HG02885 (cell line): ENCODE data around the gene RNU1-2.
"Not testable (repeated sequence)": the region's sequence is repeated elsewhere in the genome, so short reads cannot be mapped to it uniquely, and the experiment has no call there.

Experiments
- ATAC-seq: cut with Tn5 transposase; IDR thresholded peaks from one replicate; pipeline ENCODE4 v1.9.1; 2021; ENCODE audit warnings: mild to moderate bottlenecking; ENCODE audit not compliant: unreplicated experiment, poor library complexity

Gene RNU1-2

GRCh38 chr1:16895598-16896315, at the start of gene RNU1-2:
Gene RNU1-2, plus strand, starts transcription at chr1:16895980.
- ATAC-seq = peak; percentile 82

- not testable (repeated sequence) for ATAC-seq
Observed at GRCh38 chr1:16856201-16856600, 39.6 kb upstream of the RNU1-2 start.

- ATAC-seq = not testable (repeated sequence)
Observed at GRCh38 chr1:16859167-16860041, 36.4 kb upstream of the RNU1-2 start.

GRCh38 chr1:16860048-16860447, 35.7 kb upstream of the RNU1-2 start:
- ATAC-seq = not testable (repeated sequence)

- peak; percentile 69 for ATAC-seq
Observed at GRCh38 chr1:16861832-16862245, 33.9 kb upstream of the RNU1-2 start.

GRCh38 chr1:16862415-16862814, 33.4 kb upstream of the RNU1-2 start:
- not testable (repeated sequence) for ATAC-seq

- peak; percentile 75 for ATAC-seq
Observed at GRCh38 chr1:16863024-16863423, 32.8 kb upstream of the RNU1-2 start.

GRCh38 chr1:16866926-16867707, 28.7 kb upstream of the RNU1-2 start:
- not testable (repeated sequence) for ATAC-seq

- not testable (repeated sequence) for ATAC-seq
Observed at GRCh38 chr1:16868787-16869186, 27.0 kb upstream of the RNU1-2 start.

- not testable (repeated sequence) for ATAC-seq
Observed at GRCh38 chr1:16869996-16870395, 25.8 kb upstream of the RNU1-2 start.

GRCh38 chr1:16871171-16871570, 24.6 kb upstream of the RNU1-2 start:
- not testable (repeated sequence) for ATAC-seq

GRCh38 chr1:16872152-16873075, 23.4 kb upstream of the RNU1-2 start:
- ATAC-seq = not testable (repeated sequence)

GRCh38 chr1:16873076-16873879, 22.5 kb upstream of the RNU1-2 start:
- ATAC-seq = not testable (repeated sequence)

GRCh38 chr1:16874968-16875765, 20.6 kb upstream of the RNU1-2 start:
- ATAC-seq = not testable (repeated sequence)

- not testable (repeated sequence) for ATAC-seq
Observed at GRCh38 chr1:16881742-16882141, 14.0 kb upstream of the RNU1-2 start.

GRCh38 chr1:16882986-16883385, 12.8 kb upstream of the RNU1-2 start:
- ATAC-seq = no peak

- ATAC-seq = not testable (repeated sequence)
Observed at GRCh38 chr1:16884487-16884886, 11.3 kb upstream of the RNU1-2 start.
